Breast epithelium (tissue), 3 donors: ENCODE data around the gene SETD4.

ENCODE experiments used
- POLR2A ChIP-seq: fragments of 450-650 bp; IDR thresholded peaks from one replicate; pipeline ENCODE4 v1.6.1; 2016; ENCODE audit warnings: antibody characterized with exemption, mild to moderate bottlenecking, moderate library complexity
- POLR2AphosphoS5 ChIP-seq, 3 donors: sonication (generic); formaldehyde crosslinking; IDR thresholded peaks; one replicate each; pipeline ENCODE4 v1.6.1; 2017; ENCODE audit warnings: antibody characterized with exemption in 3 of 3

DNA sequence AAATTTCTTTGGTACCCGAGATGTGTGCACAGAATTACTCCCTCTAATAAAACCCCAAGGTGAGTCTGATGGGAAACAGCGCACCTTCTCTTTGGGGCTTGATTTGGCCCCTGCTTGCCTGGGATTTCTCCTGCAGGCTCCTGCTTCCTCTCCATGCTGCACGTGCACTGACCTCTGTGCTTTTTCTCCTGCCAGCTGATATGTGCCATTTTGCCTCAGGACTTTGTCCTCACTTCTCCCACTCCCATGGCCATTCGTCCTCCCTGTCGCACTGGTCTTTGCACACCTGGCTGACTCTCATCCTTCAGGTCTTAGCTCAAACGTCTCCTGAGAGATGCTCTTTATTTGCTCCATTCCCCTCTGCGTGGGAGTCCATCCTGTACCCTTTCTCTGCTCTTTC is 10.7 kb upstream of the SETD4 start:
- TF ChIP-seq POLR2AphosphoS5 (IDR thresholded peaks at IDR 0.05) = no peak
- TF ChIP-seq POLR2A = no peak
